SK-N-SH treated with all-trans-retinoic acid at 6 μM for 48 hours (cell line): ENCODE results near the gene ZBTB43.

Experiments
- ATAC-seq: fragments of 200-7000 bp; cut with Tn5 transposase; 3 replicates; pipeline ENCODE4 v1.9.1; 2020; ENCODE audit warnings: mild to moderate bottlenecking, moderate library complexity
- ARNTL ChIP-seq: fragments of 450-650 bp; formaldehyde crosslinking; IDR thresholded peaks from 2 replicates; pipeline ENCODE4 v1.5.0; 2020; ENCODE audit warnings: low read depth, mild to moderate bottlenecking, moderate library complexity, borderline replicate concordance
- CSDC2 ChIP-seq: fragments of 250-450 bp; sonication (Bioruptor Pico); IDR thresholded peaks from 2 replicates; pipeline ENCODE4 v1.5.0; 2020; ENCODE audit warnings: mild to moderate bottlenecking, moderate library complexity
- ESRRG ChIP-seq: fragments of 250-450 bp; sonication (Bioruptor Pico); IDR thresholded peaks from 2 replicates; pipeline ENCODE4 v1.6.1; 2021; ENCODE audit warnings: mild to moderate bottlenecking
- GLIS3 ChIP-seq: fragments of 250-450 bp; sonication (Bioruptor Pico); IDR thresholded peaks from 2 replicates; pipeline ENCODE4 v1.5.0; 2020; ENCODE audit warnings: mild to moderate bottlenecking, moderate library complexity
- ISL1 ChIP-seq: fragments of 250-450 bp; sonication (Bioruptor Pico); IDR thresholded peaks from 2 replicates; pipeline ENCODE4 v2.1.2; 2022; ENCODE audit warnings: mild to moderate bottlenecking, moderate library complexity
- OSR1 ChIP-seq: fragments of 250-450 bp; sonication (Bioruptor Pico); IDR thresholded peaks from 2 replicates; pipeline ENCODE4 v1.8.0; 2022; ENCODE audit warnings: moderate library complexity, mild to moderate bottlenecking, inconsistent platforms
- PPARA ChIP-seq: fragments of 250-450 bp; sonication (Bioruptor Pico); IDR thresholded peaks from 2 replicates; pipeline ENCODE4 v1.5.0; 2020; ENCODE audit warnings: mild to moderate bottlenecking, borderline replicate concordance
- RARB ChIP-seq: fragments of 250-450 bp; sonication (Bioruptor Pico); IDR thresholded peaks from 2 replicates; pipeline ENCODE4 v1.8.0; 2021; ENCODE audit warnings: mild to moderate bottlenecking, moderate library complexity
- SNAI2 ChIP-seq: fragments of 250-450 bp; sonication (Bioruptor Pico); IDR thresholded peaks from 2 replicates; pipeline ENCODE4 v1.5.0; 2020; ENCODE audit warnings: mild to moderate bottlenecking, moderate library complexity
- TCF4 ChIP-seq: fragments of 250-450 bp; sonication (Bioruptor Pico); IDR thresholded peaks from 2 replicates; pipeline ENCODE4 v1.8.0; 2021; ENCODE audit warnings: mild to moderate bottlenecking, moderate library complexity, borderline replicate concordance
- TOX ChIP-seq: fragments of 250-450 bp; sonication (Bioruptor Pico); IDR thresholded peaks from 2 replicates; pipeline ENCODE4 v1.8.0; 2021; ENCODE audit warnings: mild to moderate bottlenecking, moderate library complexity, borderline replicate concordance
- ZC3H10 ChIP-seq: fragments of 250-450 bp; sonication (Bioruptor Pico); IDR thresholded peaks from 2 replicates; pipeline ENCODE4 v1.5.1; 2021; ENCODE audit warnings: mild to moderate bottlenecking, moderate library complexity
- ZFP30 ChIP-seq: fragments of 450-650 bp; formaldehyde crosslinking; IDR thresholded peaks from 2 replicates; pipeline ENCODE4 v1.5.0; 2022; ENCODE audit warnings: mild to moderate bottlenecking, moderate library complexity
- ZNF565 ChIP-seq: fragments of 450-650 bp; formaldehyde crosslinking; conservative IDR thresholded peaks from 2 replicates; pipeline ENCODE4 v1.5.0; 2020; ENCODE audit warnings: low read depth, mild to moderate bottlenecking, moderate library complexity
- ZNF70 ChIP-seq: fragments of 450-650 bp; formaldehyde crosslinking; IDR thresholded peaks from 2 replicates; pipeline ENCODE4 v1.5.0; 2020; ENCODE audit warnings: mild to moderate bottlenecking, moderate library complexity
- ZNF8 ChIP-seq: fragments of 450-650 bp; formaldehyde crosslinking; IDR thresholded peaks from 2 replicates; pipeline ENCODE4 v1.5.0; 2020; ENCODE audit warnings: mild to moderate bottlenecking, moderate library complexity
- TF ChIP-seq, protein P1 (sequence below): fragments of 250-450 bp; sonication (Bioruptor Pico); IDR thresholded peaks from 2 replicates; pipeline ENCODE4 v1.5.1; 2021; ENCODE audit warnings: mild to moderate bottlenecking, moderate library complexity
- TF ChIP-seq, protein P2 (sequence below): fragments of 250-450 bp; sonication (Bioruptor Pico); IDR thresholded peaks from 2 replicates; pipeline ENCODE4 v1.5.0; 2020; ENCODE audit warnings: mild to moderate bottlenecking, moderate library complexity
- TF ChIP-seq, protein P3 (sequence below): fragments of 250-450 bp; sonication (Bioruptor Pico); IDR thresholded peaks from 2 replicates; pipeline ENCODE4 v1.8.0; 2020; ENCODE audit warnings: mild to moderate bottlenecking, moderate library complexity, borderline replicate concordance
- TF ChIP-seq, protein P4 (sequence below): fragments of 250-450 bp; sonication (Bioruptor Pico); IDR thresholded peaks from 2 replicates; pipeline ENCODE4 v1.5.1; 2020; ENCODE audit warnings: low read depth, mild to moderate bottlenecking, moderate library complexity

ZBTB43 gene

DNA sequence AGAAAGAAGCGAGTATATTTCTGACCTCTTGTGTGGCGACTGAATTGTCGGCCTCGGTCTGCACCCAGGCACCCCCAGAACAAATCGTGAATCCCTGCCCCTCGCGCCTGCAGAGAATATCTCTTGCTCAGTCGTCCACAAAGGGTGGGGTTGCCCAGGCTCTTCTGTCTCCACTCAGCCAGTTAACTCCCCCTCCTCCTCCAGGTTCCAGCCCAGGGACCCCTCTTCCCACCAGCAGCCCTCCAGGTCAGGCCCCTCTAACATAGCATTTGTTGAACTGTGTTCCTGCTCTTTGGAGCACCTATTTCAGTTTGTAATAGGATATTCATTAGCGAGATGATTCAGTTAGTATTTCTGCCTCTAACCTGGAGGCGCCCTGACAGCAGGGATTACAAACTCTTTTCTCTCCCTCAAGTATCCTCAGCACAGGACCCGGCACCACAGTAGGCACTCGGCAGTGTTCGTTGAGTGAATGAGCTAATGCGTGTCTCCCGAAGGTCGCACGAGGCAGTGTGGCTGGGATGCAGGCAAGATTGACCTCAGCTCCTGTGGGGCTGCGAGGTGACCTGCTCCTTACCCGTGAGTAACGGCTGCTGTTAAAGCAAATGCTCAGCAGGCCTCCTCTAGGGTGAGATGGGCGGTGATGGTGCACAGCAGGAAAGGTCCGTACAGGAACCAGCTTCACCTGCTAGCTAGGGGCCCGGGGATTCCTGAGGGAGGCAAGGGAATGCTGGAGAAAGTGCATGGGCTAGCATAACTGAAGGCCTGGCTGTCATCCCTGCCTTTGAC is 81.4 kb downstream of the ZBTB43 start:
- no peak for ATAC-seq

DNA sequence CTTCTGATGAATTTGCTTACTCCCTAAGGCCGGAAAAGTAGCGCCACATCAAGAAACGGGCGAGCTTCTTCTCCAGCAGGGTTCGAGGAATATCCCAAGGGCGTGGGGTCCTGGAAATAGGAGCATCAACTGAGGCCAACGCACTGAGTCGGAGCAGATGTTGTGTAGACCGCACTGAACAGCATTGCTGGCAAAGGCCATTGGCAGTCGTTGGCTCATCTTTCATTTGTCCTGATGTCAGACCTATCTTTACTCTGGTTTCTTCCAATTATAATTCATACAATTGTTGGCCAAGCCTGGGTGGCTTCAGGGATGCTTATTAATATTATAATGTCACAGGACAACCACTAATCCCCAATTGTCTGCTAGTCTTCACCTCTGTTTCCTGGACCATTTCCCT is 82.1 kb downstream of the ZBTB43 start:
- ATAC-seq: no peak
- TF ChIP-seq RARB (CRISPR knock-in tag) (no peak), TCF4 (CRISPR knock-in tag) (no peak), ZC3H10 (CRISPR knock-in tag) (no peak), ZNF70 (CRISPR knock-in tag) (no peak), ZNF8 (CRISPR knock-in tag) (no peak), ARNTL (no peak), CSDC2 (no peak), GLIS3 (CRISPR knock-in tag) (no peak), ZFP30 (CRISPR knock-in tag) (no peak), ISL1 (CRISPR knock-in tag) (no peak), ZNF565 (no peak), ESRRG (CRISPR knock-in tag) (no peak), TOX (CRISPR knock-in tag) (no peak)
- TF ChIP-seq, protein P1, sequence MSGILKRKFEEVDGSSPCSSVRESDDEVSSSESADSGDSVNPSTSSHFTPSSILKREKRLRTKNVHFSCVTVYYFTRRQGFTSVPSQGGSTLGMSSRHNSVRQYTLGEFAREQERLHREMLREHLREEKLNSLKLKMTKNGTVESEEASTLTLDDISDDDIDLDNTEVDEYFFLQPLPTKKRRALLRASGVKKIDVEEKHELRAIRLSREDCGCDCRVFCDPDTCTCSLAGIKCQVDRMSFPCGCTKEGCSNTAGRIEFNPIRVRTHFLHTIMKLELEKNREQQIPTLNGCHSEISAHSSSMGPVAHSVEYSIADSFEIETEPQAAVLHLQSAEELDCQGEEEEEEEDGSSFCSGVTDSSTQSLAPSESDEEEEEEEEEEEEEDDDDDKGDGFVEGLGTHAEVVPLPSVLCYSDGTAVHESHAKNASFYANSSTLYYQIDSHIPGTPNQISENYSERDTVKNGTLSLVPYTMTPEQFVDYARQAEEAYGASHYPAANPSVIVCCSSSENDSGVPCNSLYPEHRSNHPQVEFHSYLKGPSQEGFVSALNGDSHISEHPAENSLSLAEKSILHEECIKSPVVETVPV: no peak

More for the DNA sequence above, 81.4 kb downstream of the ZBTB43 start:
- TF ChIP-seq CSDC2 (no peak), SNAI2 (CRISPR knock-in tag) (no peak), PPARA (CRISPR knock-in tag) (no peak), ZNF565 (no peak), GLIS3 (CRISPR knock-in tag) (no peak), ISL1 (CRISPR knock-in tag) (no peak), TCF4 (CRISPR knock-in tag) (no peak), OSR1 (no peak), ARNTL (no peak), TOX (CRISPR knock-in tag) (no peak), RARB (CRISPR knock-in tag) (no peak), ZC3H10 (CRISPR knock-in tag) (no peak), ZNF70 (CRISPR knock-in tag) (no peak), ESRRG (CRISPR knock-in tag) (no peak), ZNF8 (CRISPR knock-in tag) (no peak)
- TF ChIP-seq, protein P2, sequence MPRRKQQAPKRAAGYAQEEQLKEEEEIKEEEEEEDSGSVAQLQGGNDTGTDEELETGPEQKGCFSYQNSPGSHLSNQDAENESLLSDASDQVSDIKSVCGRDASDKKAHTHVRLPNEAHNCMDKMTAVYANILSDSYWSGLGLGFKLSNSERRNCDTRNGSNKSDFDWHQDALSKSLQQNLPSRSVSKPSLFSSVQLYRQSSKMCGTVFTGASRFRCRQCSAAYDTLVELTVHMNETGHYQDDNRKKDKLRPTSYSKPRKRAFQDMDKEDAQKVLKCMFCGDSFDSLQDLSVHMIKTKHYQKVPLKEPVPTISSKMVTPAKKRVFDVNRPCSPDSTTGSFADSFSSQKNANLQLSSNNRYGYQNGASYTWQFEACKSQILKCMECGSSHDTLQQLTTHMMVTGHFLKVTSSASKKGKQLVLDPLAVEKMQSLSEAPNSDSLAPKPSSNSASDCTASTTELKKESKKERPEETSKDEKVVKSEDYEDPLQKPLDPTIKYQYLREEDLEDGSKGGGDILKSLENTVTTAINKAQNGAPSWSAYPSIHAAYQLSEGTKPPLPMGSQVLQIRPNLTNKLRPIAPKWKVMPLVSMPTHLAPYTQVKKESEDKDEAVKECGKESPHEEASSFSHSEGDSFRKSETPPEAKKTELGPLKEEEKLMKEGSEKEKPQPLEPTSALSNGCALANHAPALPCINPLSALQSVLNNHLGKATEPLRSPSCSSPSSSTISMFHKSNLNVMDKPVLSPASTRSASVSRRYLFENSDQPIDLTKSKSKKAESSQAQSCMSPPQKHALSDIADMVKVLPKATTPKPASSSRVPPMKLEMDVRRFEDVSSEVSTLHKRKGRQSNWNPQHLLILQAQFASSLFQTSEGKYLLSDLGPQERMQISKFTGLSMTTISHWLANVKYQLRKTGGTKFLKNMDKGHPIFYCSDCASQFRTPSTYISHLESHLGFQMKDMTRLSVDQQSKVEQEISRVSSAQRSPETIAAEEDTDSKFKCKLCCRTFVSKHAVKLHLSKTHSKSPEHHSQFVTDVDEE (CRISPR knock-in tag): no peak
- TF ChIP-seq, protein P3, sequence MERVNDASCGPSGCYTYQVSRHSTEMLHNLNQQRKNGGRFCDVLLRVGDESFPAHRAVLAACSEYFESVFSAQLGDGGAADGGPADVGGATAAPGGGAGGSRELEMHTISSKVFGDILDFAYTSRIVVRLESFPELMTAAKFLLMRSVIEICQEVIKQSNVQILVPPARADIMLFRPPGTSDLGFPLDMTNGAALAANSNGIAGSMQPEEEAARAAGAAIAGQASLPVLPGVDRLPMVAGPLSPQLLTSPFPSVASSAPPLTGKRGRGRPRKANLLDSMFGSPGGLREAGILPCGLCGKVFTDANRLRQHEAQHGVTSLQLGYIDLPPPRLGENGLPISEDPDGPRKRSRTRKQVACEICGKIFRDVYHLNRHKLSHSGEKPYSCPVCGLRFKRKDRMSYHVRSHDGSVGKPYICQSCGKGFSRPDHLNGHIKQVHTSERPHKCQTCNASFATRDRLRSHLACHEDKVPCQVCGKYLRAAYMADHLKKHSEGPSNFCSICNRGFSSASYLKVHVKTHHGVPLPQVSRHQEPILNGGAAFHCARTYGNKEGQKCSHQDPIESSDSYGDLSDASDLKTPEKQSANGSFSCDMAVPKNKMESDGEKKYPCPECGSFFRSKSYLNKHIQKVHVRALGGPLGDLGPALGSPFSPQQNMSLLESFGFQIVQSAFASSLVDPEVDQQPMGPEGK: no peak
- TF ChIP-seq, protein P4, sequence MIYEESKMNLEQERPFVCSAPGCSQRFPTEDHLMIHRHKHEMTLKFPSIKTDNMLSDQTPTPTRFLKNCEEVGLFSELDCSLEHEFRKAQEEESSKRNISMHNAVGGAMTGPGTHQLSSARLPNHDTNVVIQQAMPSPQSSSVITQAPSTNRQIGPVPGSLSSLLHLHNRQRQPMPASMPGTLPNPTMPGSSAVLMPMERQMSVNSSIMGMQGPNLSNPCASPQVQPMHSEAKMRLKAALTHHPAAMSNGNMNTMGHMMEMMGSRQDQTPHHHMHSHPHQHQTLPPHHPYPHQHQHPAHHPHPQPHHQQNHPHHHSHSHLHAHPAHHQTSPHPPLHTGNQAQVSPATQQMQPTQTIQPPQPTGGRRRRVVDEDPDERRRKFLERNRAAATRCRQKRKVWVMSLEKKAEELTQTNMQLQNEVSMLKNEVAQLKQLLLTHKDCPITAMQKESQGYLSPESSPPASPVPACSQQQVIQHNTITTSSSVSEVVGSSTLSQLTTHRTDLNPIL (CRISPR knock-in tag): no peak
- TF ChIP-seq, all 23 proteins: peak for 0
